ENCODE results near the gene LYAR. TPM values are rescaled to one million over a fixed set of nuclear protein-coding genes. Genes with fewer than 3 reads are reported as not detected.

The LYAR gene
- total and polyA plus RNA-seq, 2 of the 4 experiments (the other 2 are of a cell fraction), result 5.4 to 8.2 TPM

- Histone ChIP-seq H3K9me1 (ENCODE audit: insufficient read depth, low read length) (no peaks in the 10 kb centered on the region), H3K4me1 (ENCODE audit: control insufficient read depth, insufficient read depth, low read length) (no peaks in the 10 kb centered on the region; the same call in 1 of the 2 replicates), H3K23ac (ENCODE audit: low read depth, low read length) (no peak overlapping the region), H3K4ac (ENCODE audit: low read depth, low read length) (no peak overlapping the region), H3K9ac (ENCODE audit: low read depth, low read length) (no peak overlapping the region), H4K20me1 (ENCODE audit: insufficient read depth, low read length) (no peaks in the 10 kb centered on the region), H2BK15ac (ENCODE audit: low read depth, low read length) (no peak overlapping the region), H3K18ac (ENCODE audit: low read depth, low read length) (no peak overlapping the region), H2BK20ac (ENCODE audit: low read depth, low read length) (no peak overlapping the region), H3K27me3 (ENCODE audit: control insufficient read depth, insufficient read depth, low read length) (no peaks in the 10 kb centered on the region), H3K4me3 (ENCODE audit: insufficient read depth, low read depth, low read length) (no peak overlapping the region), H2BK5ac (ENCODE audit: low read depth, low read length, poor library complexity, severe bottlenecking) (no peak overlapping the region), H2AK9ac (replicated peaks; ENCODE audit: low read depth, low read length, poor library complexity) (no peak overlapping the region), H2AK5ac (ENCODE audit: low read depth, low read length) (no peak overlapping the region), H3K9me3 (ENCODE audit: control insufficient read depth, insufficient read depth, low read length) (no peaks in the 10 kb centered on the region), H2AFZ (replicated peaks; ENCODE audit: low read length, poor library complexity) (no peak overlapping the region), H4K91ac (ENCODE audit: insufficient read depth, low read depth, low read length) (no peak overlapping the region), H3K56ac (ENCODE audit: extremely low read depth, insufficient read depth, low read length) (no peak overlapping the region), H3K36me3 (ENCODE audit: control insufficient read depth, insufficient read depth, low read length) (peaks cover 31% of the 10 kb centered on the region), H3K79me1 (ENCODE audit: low read depth in 1 of 2, low read length in 2 of 2) (no peaks in the 10 kb centered on the region), H4K8ac (ENCODE audit: low read depth in 2 of 2, low read length in 2 of 2) (no peak overlapping the region), H3K4me2 (ENCODE audit: low read depth, low read length) (no peak overlapping the region), H3K14ac (replicated peaks; ENCODE audit: low read depth, low read length) (no peak overlapping the region), H4K5ac (ENCODE audit: low read depth, low read length) (no peak overlapping the region), H2BK120ac (ENCODE audit: low read depth, low read length) (no peak overlapping the region), H3K27ac (ENCODE audit: insufficient read depth, low read length) (no peak overlapping the region)
- no CpG with 5 or more reads among the region's 4 CpGs for whole genome bisulfite sequencing, 2 experiments (ENCODE audit: extremely low coverage in 2 of 2, insufficient read length in 1 of 2)
- CTCF ChIA-PET, result no interaction called here
- in situ Hi-C loops (cut with MboI; ENCODE audit: low sequenced_read_pairs), result no loop called here
- BruUV-seq (replicated peaks), result no TSS peak
- TF ChIP-seq CEBPB (IDR thresholded peaks at IDR 0.05; ENCODE audit: low read depth, low read length) (peak; percentile 36; the same call in 1 of the 2 replicates), RAD21 (IDR thresholded peaks at IDR 0.05; ENCODE audit: low read length) (no peak)
- POLR2A ChIA-PET (ENCODE audit: unreplicated experiment), result no interaction called here
- no peak for ATAC-seq (ENCODE audit: low read depth)
- intact Hi-C loops (cut with micrococcal nuclease), result no loop called here
- dilution Hi-C loops (cut with HindIII; ENCODE audit: low sequenced_read_pairs, unreplicated experiment), result no loop called here
- DNase-seq, result no peak
Measured at GRCh38 chr4:4269856-4270255, 20.1 kb downstream of the LYAR start.
